IMR-90 (cell line): ENCODE results near the gene BASP1. TPM values are rescaled to one million over a fixed set of nuclear protein-coding genes. Genes with fewer than 3 reads are reported as not detected.
A peak's percentile ranks its signal among the peaks of the same experiment; 100 is the strongest.

Experiments used
- ATAC-seq: fragments of 200-7000 bp; cut with Tn5 transposase; 2 replicates; pipeline ENCODE4 v1.9.1; 2020; ENCODE audit warnings: low read depth, mild to moderate bottlenecking, moderate library complexity
- BruUV-seq: library from RNA; stranded (reverse); fragments of 400-500 nt; replicated peaks from 2 replicates; lab custom pipeline; 2021; lab: Mats Ljungman, UMichigan
- CTCF ChIA-PET: fragments of 300-600 bp; formaldehyde crosslinking; extraction: SDS; loops from one replicate; lab custom pipeline; 2021; ENCODE audit warnings: antibody characterized with exemption; lab: Yijun Ruan, JAX
- POLR2A ChIA-PET: fragments of 300-600 bp; sonication (Branson Sonifier 250); formaldehyde crosslinking; loops from one replicate; lab custom pipeline; 2022; ENCODE audit warnings: antibody characterized with exemption; ENCODE audit not compliant: unreplicated experiment; lab: Charles Lee
- DNase-seq: peaks from one replicate; pipeline ENCODE4 v3.0.0; 2013
- H2AFZ ChIP-seq: replicated peaks from 2 replicates; pipeline ENCODE3; 2013; ENCODE audit warnings: low read length, mild to moderate bottlenecking; ENCODE audit not compliant: poor library complexity
- H2AK5ac ChIP-seq: 2 replicates; pipeline ENCODE4 v1.6.1; 2013; ENCODE audit warnings: low read depth, low read length, inconsistent platforms
- H2AK9ac ChIP-seq: replicated peaks from 2 replicates; pipeline ENCODE3; 2013; ENCODE audit warnings: mild to moderate bottlenecking, low read depth, low read length, moderate library complexity; ENCODE audit not compliant: poor library complexity
- H2BK120ac ChIP-seq: 2 replicates; pipeline ENCODE4 v1.6.1; 2013; ENCODE audit warnings: low read depth, low read length, inconsistent platforms
- H2BK15ac ChIP-seq: 3 replicates; pipeline ENCODE4 v1.6.1; 2013; ENCODE audit warnings: low read depth, low read length, inconsistent platforms
- H2BK20ac ChIP-seq: 2 replicates; pipeline ENCODE4 v1.6.1; 2013; ENCODE audit warnings: low read depth, mild to moderate bottlenecking, inconsistent platforms, low read length, moderate library complexity
- H2BK5ac ChIP-seq: 2 replicates; pipeline ENCODE4 v1.6.1; 2013; ENCODE audit warnings: mild to moderate bottlenecking, low read depth, low read length, inconsistent platforms; ENCODE audit not compliant: poor library complexity, severe bottlenecking
- H3K14ac ChIP-seq: replicated peaks from 2 replicates; pipeline ENCODE4 v1.6.1; 2013; ENCODE audit warnings: low read depth, low read length, inconsistent platforms
- H3K18ac ChIP-seq: 2 replicates; pipeline ENCODE4 v1.6.1; 2013; ENCODE audit warnings: low read depth, low read length, control low read depth
- H3K23ac ChIP-seq: 2 replicates; pipeline ENCODE4 v1.6.1; 2013; ENCODE audit warnings: low read depth, low read length, inconsistent platforms
- H3K27ac ChIP-seq: 2 replicates; pipeline ENCODE4 v1.5.1; 2013; ENCODE audit warnings: mild to moderate bottlenecking, control low read depth, low read length; ENCODE audit not compliant: insufficient read depth
- H3K27me3 ChIP-seq: 2 replicates; pipeline ENCODE4 v1.6.1; 2013; ENCODE audit warnings: low read length; ENCODE audit not compliant: control insufficient read depth, insufficient read depth
- H3K36me3 ChIP-seq: 2 replicates; pipeline ENCODE4 v1.6.1; 2013; ENCODE audit warnings: low read length, mixed read lengths; ENCODE audit not compliant: control insufficient read depth, insufficient read depth
- H3K4ac ChIP-seq: 2 replicates; pipeline ENCODE4 v1.6.1; 2013; ENCODE audit warnings: low read depth, low read length, inconsistent platforms
- H3K4me1 ChIP-seq: 2 replicates; pipeline ENCODE4 v1.6.1; 2013; ENCODE audit warnings: low read length, mixed read lengths; ENCODE audit not compliant: control insufficient read depth, insufficient read depth
- H3K4me2 ChIP-seq: 2 replicates; pipeline ENCODE4 v1.6.1; 2013; ENCODE audit warnings: low read depth, mild to moderate bottlenecking, control low read depth, low read length, moderate library complexity
- H3K4me3 ChIP-seq: 2 replicates; pipeline ENCODE4 v1.5.1; 2013; ENCODE audit warnings: low read depth, mild to moderate bottlenecking, control low read depth, low read length, moderate library complexity; ENCODE audit not compliant: insufficient read depth
- H3K56ac ChIP-seq: 2 replicates; pipeline ENCODE4 v1.6.1; 2013; ENCODE audit warnings: low read length, inconsistent platforms; ENCODE audit not compliant: insufficient read depth; ENCODE audit errors: extremely low read depth
- H3K79me1 ChIP-seq, 2 experiments: 2 replicates each; pipeline ENCODE4 v1.6.1; 2013; ENCODE audit warnings: low read length in 2 of 2, inconsistent platforms in 1 of 2, low read depth in 1 of 2
- H3K9ac ChIP-seq: 2 replicates; pipeline ENCODE4 v1.6.1; 2013; ENCODE audit warnings: low read depth, low read length, control low read depth
- H3K9me1 ChIP-seq: 2 replicates; pipeline ENCODE4 v1.6.1; 2013; ENCODE audit warnings: low read length, inconsistent platforms; ENCODE audit not compliant: insufficient read depth
- H3K9me3 ChIP-seq: 2 replicates; pipeline ENCODE4 v1.6.1; 2013; ENCODE audit warnings: low read length; ENCODE audit not compliant: control insufficient read depth, insufficient read depth
- H4K20me1 ChIP-seq: 2 replicates; pipeline ENCODE4 v1.6.1; 2013; ENCODE audit warnings: low read length, inconsistent platforms; ENCODE audit not compliant: insufficient read depth
- H4K5ac ChIP-seq: 2 replicates; pipeline ENCODE4 v1.6.1; 2013; ENCODE audit warnings: mild to moderate bottlenecking, low read depth, low read length, control low read depth
- H4K8ac ChIP-seq, 2 experiments: 2 replicates each; pipeline ENCODE4 v1.6.1; 2013; ENCODE audit warnings: low read depth in 2 of 2, low read length in 2 of 2, control low read depth in 1 of 2, inconsistent platforms in 1 of 2
- H4K91ac ChIP-seq: 2 replicates; pipeline ENCODE4 v1.6.1; 2013; ENCODE audit warnings: low read depth, low read length, inconsistent platforms; ENCODE audit not compliant: insufficient read depth
- BHLHE40 ChIP-seq: fragments of 150-350 bp; IDR thresholded peaks from 2 replicates; pipeline ENCODE4 v1.6.1; 2016; ENCODE audit warnings: mild to moderate bottlenecking, low read depth, low read length
- CEBPB ChIP-seq: IDR thresholded peaks from 2 replicates; pipeline ENCODE4 v1.6.1; 2012; ENCODE audit warnings: low read depth, low read length, improper control_type of control experiment
- CHD1 ChIP-seq: IDR thresholded peaks from 2 replicates; pipeline ENCODE4 v1.6.1; 2012; ENCODE audit warnings: low read depth, low read length, improper control_type of control experiment
- CTCF ChIP-seq: conservative IDR thresholded peaks from 2 replicates; pipeline ENCODE4 v1.5.1; 2012; ENCODE audit warnings: mild to moderate bottlenecking, low read depth, low read length, improper control_type of control experiment
- ELK1 ChIP-seq: fragments of 150-350 bp; IDR thresholded peaks from 2 replicates; pipeline ENCODE4 v1.6.1; 2016; ENCODE audit warnings: low read depth, mild to moderate bottlenecking, low read length, moderate library complexity, borderline replicate concordance
- FOS ChIP-seq: fragments of 150-350 bp; IDR thresholded peaks from 2 replicates; pipeline ENCODE4 v1.6.1; 2016; ENCODE audit warnings: low read depth, low read length
- MAFK ChIP-seq: IDR thresholded peaks from 2 replicates; pipeline ENCODE4 v1.6.1; 2012; ENCODE audit warnings: low read depth, low read length, improper control_type of control experiment
- MAZ ChIP-seq: IDR thresholded peaks from 2 replicates; pipeline ENCODE4 v1.6.1; 2012; ENCODE audit warnings: low read depth, mild to moderate bottlenecking, low read length, improper control_type of control experiment, moderate library complexity, borderline replicate concordance
- MXI1 ChIP-seq: IDR thresholded peaks from 2 replicates; pipeline ENCODE4 v1.6.1; 2012; ENCODE audit warnings: low read depth, mild to moderate bottlenecking, low read length, moderate library complexity, borderline replicate concordance
- NFE2L2 ChIP-seq: fragments of 150-350 bp; IDR thresholded peaks from 2 replicates; pipeline ENCODE4 v1.6.1; 2016; ENCODE audit warnings: low read depth, mild to moderate bottlenecking, low read length
- POLR2A ChIP-seq: IDR thresholded peaks from 2 replicates; pipeline ENCODE4 v1.6.1; 2012; ENCODE audit warnings: mild to moderate bottlenecking, low read depth, low read length
- RCOR1 ChIP-seq: IDR thresholded peaks from 2 replicates; pipeline ENCODE4 v1.6.1; 2012; ENCODE audit warnings: mild to moderate bottlenecking, low read length, improper control_type of control experiment; ENCODE audit not compliant: insufficient replicate concordance
- RFX5 ChIP-seq: IDR thresholded peaks from 2 replicates; pipeline ENCODE4 v1.8.0; 2012; ENCODE audit warnings: low read depth, mild to moderate bottlenecking, low read length, moderate library complexity
- USF2 ChIP-seq: fragments of 150-350 bp; IDR thresholded peaks from 2 replicates; pipeline ENCODE4 v1.6.1; 2017; ENCODE audit warnings: mild to moderate bottlenecking, antibody characterized with exemption, low read length, low read depth
- WGBS, 2 experiments: methylation state at CpG; one replicate each; pipeline versions ENCODE4 v1.1.5 to v1.1.7; 2013; ENCODE audit warnings: missing lambda C conversion rate in 2 of 2; ENCODE audit not compliant: insufficient read length in 1 of 2; ENCODE audit errors: extremely low coverage in 2 of 2; 5-methylcytosine and 5-hydroxymethylcytosine counted together
- dilution Hi-C: fragments of 300-500 bp; cut with HindIII; formaldehyde crosslinking; loops from one replicate; pipeline ENCODE4 v1.14.3; 2018; ENCODE audit warnings: low sequenced_read_pairs; ENCODE audit not compliant: unreplicated experiment
- in situ Hi-C: fragments of 300-500 bp; cut with MboI; formaldehyde crosslinking; loops from 3 replicates; pipeline ENCODE4 v1.14.3; 2019; ENCODE audit warnings: low sequenced_read_pairs, inconsistent platforms, mixed read lengths
- intact Hi-C: fragments of 100-400 bp; cut with micrococcal nuclease; formaldehyde crosslinking; loops from 2 replicates; pipeline ENCODE4 v1.10.0; 2022
- polyA plus RNA-seq, 3 experiments: library from polyadenylated mRNA; depleted of rRNA; stranded (reverse); fragments of >200 nt; gene quantifications; 2 replicates each; pipeline ENCODE4 v1.2.3, GENCODE V29; 2012; ENCODE audit warnings: low replicate concordance in 1 of 3
- total RNA-seq: library from RNA; depleted of rRNA; stranded (reverse); fragments of >200 nt; gene quantifications from 2 replicates; pipeline ENCODE4 v1.2.3, GENCODE V29; 2012

The BASP1 gene
- total and polyA plus RNA-seq, 2 of the 4 experiments (the other 2 are of a cell fraction) = 39.6 to 103 TPM

- Histone ChIP-seq H3K27me3 (no peaks in the 10 kb centered on the region), H3K56ac (no peak overlapping the region), H2AK5ac (peak overlapping the region; percentile 29; the same call in 1 of the 2 replicates), H2BK20ac (no peak overlapping the region), H3K4me2 (peak overlapping the region; percentile 37; the same call in 1 of the 2 replicates), H3K36me3 (peaks cover 15% of the 10 kb centered on the region), H3K4ac (peak overlapping the region; percentile 64; the same call in 1 of the 2 replicates), H3K9me3 (no peaks in the 10 kb centered on the region), H3K27ac (peak overlapping the region; percentile 58), H3K79me1 (peaks cover 31 to 81% of the 10 kb centered on the region in 2 experiments; a peak in 3 of 4 replicates), H3K9me1 (peaks cover 15% of the 10 kb centered on the region), H3K4me1 (peaks cover 24% of the 10 kb centered on the region), H4K20me1 (peaks cover 84% of the 10 kb centered on the region), H3K4me3 (no peak overlapping the region), H2AFZ (no peak overlapping the region), H3K23ac (peak overlapping the region; percentile 74; the same call in 1 of the 2 replicates), H3K9ac (no peak overlapping the region), H3K18ac (peak overlapping the region; percentile 46; the same call in 1 of the 2 replicates), H2AK9ac (no peak overlapping the region), H3K14ac (peak overlapping the region; percentile 70), H4K8ac (peak overlapping the region; percentile 12 to 27; a peak in 2 of 4 replicates), H2BK15ac (peak overlapping the region; percentile 23; the same call in 2 of the 3 replicates), H4K5ac (no peak overlapping the region), H4K91ac (0 out of 2 replicates have a peak overlapping the region, but pooled peaks have one; percentile 15), H2BK5ac (peak overlapping the region; percentile 76), H2BK120ac (peak overlapping the region; percentile 20; the same call in 1 of the 2 replicates)
- 80% methylated on average over 3 of the region's 5 CpGs; no CpG with 5 or more reads in 1 of the 2 experiments for WGBS, 2 experiments
- ATAC-seq (peak; percentile 30), DNase-seq (peak; percentile 22)
- CTCF ChIA-PET = no interaction called here
- intact Hi-C loops = loop anchor here (2.0 to 10.0 kb wide), 2 partner anchors 39 to 857 kb away; no protein-coding TSS in a partner anchor
- dilution Hi-C loops = no loop called here
- TF ChIP-seq NFE2L2 (no peak), USF2 (no peak), RFX5 (no peak), BHLHE40 (no peak), ELK1 (no peak), CHD1 (no peak), CEBPB (no peak), MAZ (no peak), FOS (no peak), RCOR1 (no peak), MAFK (no peak), POLR2A (no peak), MXI1 (no peak), CTCF (no peak)
- POLR2A ChIA-PET = interaction anchor here (0.6 kb wide), 2 partner anchors 26 to 34 kb away, joined by 3 to 5 read pairs; no protein-coding TSS in a partner anchor
- BruUV-seq = no TSS peak
- in situ Hi-C loops = no loop called here
Observed at GRCh38 chr5:17257705-17258273, 40.4 kb downstream of the BASP1 start.
